Fibroblast of pulmonary artery (primary cell): ENCODE measurements around the gene CAMK2N2.
"Not testable (repeated sequence)": the region's sequence is repeated elsewhere in the genome, so short reads cannot be mapped to it uniquely, and the experiment has no call there.

Experiments used
- DNase-seq: peaks from one replicate; pipeline ENCODE4 v3.0.0-alpha.2; 2010; ENCODE audit warnings: low read depth
- H3K4me3 ChIP-seq: replicated peaks from 2 replicates; pipeline ENCODE4 v1.5.1; 2011; ENCODE audit warnings: low read depth, mild to moderate bottlenecking, control low read depth, low read length, moderate library complexity
- CTCF ChIP-seq: IDR thresholded peaks from 2 replicates; pipeline ENCODE4 v1.5.1; 2011; ENCODE audit warnings: mild to moderate bottlenecking, control low read depth, low read length, inconsistent platforms; ENCODE audit errors: missing control alignments

Gene CAMK2N2

GRCh38 chr3:184275961-184276910, 14.9 kb upstream of the CAMK2N2 start, which contains the start of gene ECE2:
TSS of gene ECE2 (plus strand) at chr3:184276022. CDS start at chr3:184276154, 132 bp downstream.
- TF ChIP-seq CTCF, result no peak
- no peak for DNase-seq
- H3K4me3 ChIP-seq, result no peak within 1 kb of the TSS

- DNase-seq, result no peak
- TF ChIP-seq CTCF, result no peak
- no peak overlapping the region for H3K4me3 ChIP-seq
Observed at GRCh38 chr3:184275381-184275701, 14.0 kb upstream of the CAMK2N2 start.

- H3K4me3 ChIP-seq, result no peak overlapping the region
- no peak for DNase-seq
- no peak for TF ChIP-seq CTCF
Observed at GRCh38 chr3:184272269-184272668, 10.9 kb upstream of the CAMK2N2 start.

- H3K4me3 ChIP-seq, DNase-seq: not testable (repeated sequence)
Observed at GRCh38 chr3:184267249-184267648, 5.9 kb upstream of the CAMK2N2 start.

- TF ChIP-seq CTCF, result no peak
- DNase-seq, result no peak
- no peak overlapping the region for H3K4me3 ChIP-seq
Observed at GRCh38 chr3:184262764-184263179, 1.4 kb upstream of the CAMK2N2 start.

- peak; percentile 41 for DNase-seq
- no peak for TF ChIP-seq CTCF
Observed at GRCh38 chr3:184261854-184262763, 756 bp upstream of the CAMK2N2 start.

GRCh38 chr3:184260724-184261269, 556 bp downstream of the CAMK2N2 start:
- TF ChIP-seq CTCF, result no peak
- peak overlapping the region; percentile 41 for H3K4me3 ChIP-seq
- DNase-seq, result no peak

More at GRCh38 chr3:184261854-184262763, 756 bp upstream of the CAMK2N2 start:
- peak overlapping the region; percentile 59 for H3K4me3 ChIP-seq
